Memory B cell (primary cell): ENCODE measurements around the gene DIAPH3.
"Not testable (repeated sequence)": the region's sequence is repeated elsewhere in the genome, so short reads cannot be mapped to it uniquely, and the experiment has no call there.

Source experiments
- ATAC-seq: fragments of 150-1000 bp; cut with Tn5 transposase; 2 replicates; pipeline ENCODE4 v1.10.0; 2021; ENCODE audit warnings: low read depth, mild to moderate bottlenecking, moderate library complexity
- DNase-seq, 2 donors: peaks; one replicate each; pipeline ENCODE4 v3.0.0; 2022; ENCODE audit warnings: low spot score in 2 of 2
- H3K27ac Mint-ChIP-seq: one replicate; pipeline ENCODE4 v1.8.0; 2022; ENCODE audit warnings: mild to moderate bottlenecking, moderate library complexity, mixed read lengths
- H3K27me3 Mint-ChIP-seq: one replicate; pipeline ENCODE4 v1.8.0; 2022; ENCODE audit warnings: mixed read lengths
- H3K36me3 Mint-ChIP-seq: one replicate; pipeline ENCODE4 v1.8.0; 2022; ENCODE audit warnings: mild to moderate bottlenecking, mixed read lengths
- H3K4me1 Mint-ChIP-seq: one replicate; pipeline ENCODE4 v1.8.0; 2022; ENCODE audit warnings: mixed read lengths
- H3K4me3 Mint-ChIP-seq: one replicate; pipeline ENCODE4 v1.8.0; 2022; ENCODE audit warnings: mild to moderate bottlenecking, moderate library complexity, mixed read lengths
- H3K9me3 Mint-ChIP-seq: one replicate; pipeline ENCODE4 v1.8.0; 2022; ENCODE audit warnings: mixed read lengths

The DIAPH3 gene

DNA sequence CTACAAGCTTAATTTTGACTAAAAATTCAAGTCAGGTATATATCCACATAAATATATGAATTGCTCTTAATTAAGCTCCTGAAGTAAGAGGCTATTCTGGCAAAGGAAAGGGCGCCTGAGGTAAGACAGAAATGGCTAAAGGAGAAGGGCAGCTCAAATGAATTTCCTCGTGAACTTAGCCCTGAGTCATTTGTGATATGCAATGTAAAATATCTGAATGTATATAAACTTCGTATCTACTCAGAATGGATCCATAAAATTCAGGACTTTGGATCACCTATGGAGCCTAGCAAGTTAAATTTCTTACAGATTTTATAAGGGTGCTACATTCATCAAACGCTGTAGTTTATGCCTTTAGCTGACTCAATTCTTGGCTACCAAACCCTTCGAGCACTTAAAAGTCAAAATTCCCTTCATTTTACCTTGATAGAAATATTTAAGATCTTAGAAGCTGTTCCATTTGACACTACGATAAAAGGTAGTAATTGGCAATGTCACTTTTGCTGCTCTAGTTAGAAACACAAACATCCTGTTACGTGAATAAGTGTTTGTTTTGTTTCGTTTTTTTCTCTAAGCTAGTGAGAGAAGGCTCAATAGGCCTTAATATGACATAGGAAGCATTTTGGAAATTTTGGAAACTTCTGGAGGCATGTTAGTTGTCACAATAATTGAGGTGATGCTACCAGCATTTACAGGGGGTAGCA is 69.2 kb downstream of the DIAPH3 start:
- H3K4me1 Mint-ChIP-seq: no peaks in the 10 kb centered on the region
- ATAC-seq (no peak), DNase-seq (no peak)
- no peak overlapping the region for H3K27ac Mint-ChIP-seq
- no peaks in the 10 kb centered on the region for H3K36me3 Mint-ChIP-seq
- no peak overlapping the region for H3K4me3 Mint-ChIP-seq
- no peaks in the 10 kb centered on the region for H3K27me3 Mint-ChIP-seq
- no peaks in the 10 kb centered on the region for H3K9me3 Mint-ChIP-seq

GRCh38 chr13:60093425-60094019 is 70.2 kb downstream of the DIAPH3 start:
- Mint-ChIP-seq H3K9me3 (no peaks in the 10 kb centered on the region), H3K27me3 (no peaks in the 10 kb centered on the region), H3K4me1 (no peaks in the 10 kb centered on the region), H3K4me3 (no peak overlapping the region), H3K36me3 (no peaks in the 10 kb centered on the region), H3K27ac (no peak overlapping the region)
- DNase-seq (no peak), ATAC-seq (no peak)

GRCh38 chr13:60091573-60091972 is 72.2 kb downstream of the DIAPH3 start:
- Mint-ChIP-seq H3K9me3 (no peaks in the 10 kb centered on the region), H3K27me3 (no peaks in the 10 kb centered on the region), H3K36me3 (no peaks in the 10 kb centered on the region), H3K27ac (no peak overlapping the region), H3K4me3 (no peak overlapping the region), H3K4me1 (no peaks in the 10 kb centered on the region)
- DNase-seq (no peak), ATAC-seq (no peak)

GRCh38 chr13:60090574-60090973 is 73.2 kb downstream of the DIAPH3 start:
- ATAC-seq: no peak
- no peaks in the 10 kb centered on the region for H3K36me3 Mint-ChIP-seq
- H3K27ac Mint-ChIP-seq: no peak overlapping the region
- H3K4me3 Mint-ChIP-seq: no peak overlapping the region
- no peaks in the 10 kb centered on the region for H3K27me3 Mint-ChIP-seq
- H3K4me1 Mint-ChIP-seq: no peaks in the 10 kb centered on the region
- H3K9me3 Mint-ChIP-seq: no peaks in the 10 kb centered on the region
- no peak for DNase-seq

DNA sequence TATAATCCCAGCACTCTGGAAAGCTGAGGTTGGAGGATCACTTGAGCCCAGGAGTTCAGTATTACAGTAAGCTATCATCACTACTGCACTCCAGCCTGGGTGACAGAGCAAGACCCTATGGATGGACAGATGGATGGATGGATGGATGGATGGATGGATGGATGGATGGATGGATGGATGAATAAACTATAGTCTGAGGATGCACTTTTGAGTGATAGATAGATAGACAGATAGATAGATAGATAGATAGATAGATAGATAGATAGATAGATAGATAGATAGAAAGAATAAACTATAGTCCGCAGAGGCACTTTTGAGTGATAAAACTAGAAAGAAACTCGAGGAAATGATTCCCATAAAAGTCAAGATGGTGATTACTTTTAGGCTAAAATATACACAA is 79.9 kb downstream of the DIAPH3 start:
- ATAC-seq, H3K36me3 Mint-ChIP-seq, H3K27ac Mint-ChIP-seq, H3K4me3 Mint-ChIP-seq, DNase-seq, H3K4me1 Mint-ChIP-seq, H3K9me3 Mint-ChIP-seq, H3K27me3 Mint-ChIP-seq: not testable (repeated sequence)

DNA sequence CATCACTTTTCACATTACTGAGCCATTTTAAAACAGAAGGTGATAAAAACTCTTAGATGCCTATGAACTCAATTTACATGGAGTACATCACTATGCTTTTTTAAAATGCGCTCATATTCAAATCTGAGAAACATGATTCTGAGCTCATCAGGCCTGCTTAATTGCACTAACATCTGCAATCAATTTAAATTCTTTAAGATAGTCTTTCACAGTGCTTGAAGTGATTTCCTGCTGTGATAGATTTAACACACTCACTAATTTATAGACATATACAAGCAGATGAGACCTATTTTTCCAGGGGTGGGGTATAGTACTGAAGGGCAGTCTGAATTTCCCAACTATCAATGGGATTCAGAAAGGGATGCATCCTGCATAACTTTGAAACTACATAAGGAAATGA is 82.9 kb downstream of the DIAPH3 start:
- no peak overlapping the region for H3K4me3 Mint-ChIP-seq
- ATAC-seq (no peak), DNase-seq (no peak)
- H3K27me3 Mint-ChIP-seq: no peaks in the 10 kb centered on the region
- H3K9me3 Mint-ChIP-seq: peaks cover 7% of the 10 kb centered on the region
- H3K4me1 Mint-ChIP-seq: no peaks in the 10 kb centered on the region
- no peak overlapping the region for H3K27ac Mint-ChIP-seq
- no peaks in the 10 kb centered on the region for H3K36me3 Mint-ChIP-seq

- DNase-seq: no peak
- H3K36me3 Mint-ChIP-seq: no peaks in the 10 kb centered on the region
- no peaks in the 10 kb centered on the region for H3K27me3 Mint-ChIP-seq
- ATAC-seq: no peak
- H3K4me3 Mint-ChIP-seq: no peak overlapping the region
- no peak overlapping the region for H3K27ac Mint-ChIP-seq
- peaks cover 7% of the 10 kb centered on the region for H3K9me3 Mint-ChIP-seq
- no peaks in the 10 kb centered on the region for H3K4me1 Mint-ChIP-seq
These were observed 85.5 kb downstream of the DIAPH3 start for GRCh38 chr13:60078226-60078625.

DNA sequence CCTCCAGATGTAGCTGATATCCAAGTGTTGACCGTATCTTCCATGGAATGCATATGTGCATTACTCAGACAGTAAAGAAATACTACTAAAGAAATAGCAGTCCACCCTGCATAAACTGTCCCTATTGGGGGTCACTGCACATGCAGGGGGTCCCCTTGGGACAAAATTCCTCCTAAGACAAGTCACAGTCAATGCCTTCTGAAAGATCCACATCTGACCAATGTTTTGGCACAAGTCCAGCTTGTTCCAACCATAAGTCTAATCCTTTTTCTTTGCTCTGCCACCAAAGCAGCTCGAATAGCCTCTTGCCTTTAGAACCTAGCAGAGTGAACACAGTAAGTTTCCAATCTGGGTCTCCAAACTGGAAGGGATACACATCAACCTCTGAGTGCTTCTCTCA is 87.9 kb downstream of the DIAPH3 start:
- ATAC-seq: no peak
- Mint-ChIP-seq H3K36me3 (no peaks in the 10 kb centered on the region), H3K9me3 (no peaks in the 10 kb centered on the region), H3K27ac (no peak overlapping the region), H3K4me3 (no peak overlapping the region), H3K27me3 (no peaks in the 10 kb centered on the region), H3K4me1 (no peaks in the 10 kb centered on the region)
- DNase-seq: no peak

- DNase-seq (no peak), ATAC-seq (no peak)
- Mint-ChIP-seq H3K27me3 (no peaks in the 10 kb centered on the region), H3K27ac (no peak overlapping the region), H3K4me1 (no peaks in the 10 kb centered on the region), H3K9me3 (no peaks in the 10 kb centered on the region), H3K36me3 (no peaks in the 10 kb centered on the region), H3K4me3 (no peak overlapping the region)
These were observed 89.3 kb downstream of the DIAPH3 start for GRCh38 chr13:60074397-60074796.

- no peak for DNase-seq
- H3K27me3 Mint-ChIP-seq: no peaks in the 10 kb centered on the region
- no peaks in the 10 kb centered on the region for H3K36me3 Mint-ChIP-seq
- no peaks in the 10 kb centered on the region for H3K4me1 Mint-ChIP-seq
- no peak for ATAC-seq
- H3K9me3 Mint-ChIP-seq: no peaks in the 10 kb centered on the region
- H3K27ac Mint-ChIP-seq: no peak overlapping the region
- H3K4me3 Mint-ChIP-seq: no peak overlapping the region
These were observed 97.5 kb downstream of the DIAPH3 start for GRCh38 chr13:60066226-60066625.

DNA sequence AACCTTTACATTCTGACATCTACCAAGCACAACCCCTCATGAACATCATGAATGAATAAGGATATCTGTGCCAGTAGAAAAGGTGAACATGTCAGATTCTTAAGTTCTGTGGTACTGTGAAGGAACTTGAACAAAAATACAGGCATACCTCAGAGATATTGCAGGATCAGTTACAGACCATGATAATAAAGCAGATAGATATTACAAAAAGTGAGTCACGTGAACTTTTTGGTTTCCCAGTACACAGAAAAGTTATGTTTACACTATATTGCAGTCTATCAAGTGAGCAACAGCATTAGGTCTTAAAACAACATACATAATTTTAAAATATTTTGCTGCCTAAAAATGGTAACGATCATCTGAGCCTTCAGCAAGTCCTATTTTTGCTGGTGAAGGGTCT is 101.2 kb downstream of the DIAPH3 start:
- Mint-ChIP-seq H3K27me3 (no peaks in the 10 kb centered on the region), H3K9me3 (no peaks in the 10 kb centered on the region), H3K4me1 (no peaks in the 10 kb centered on the region), H3K36me3 (no peaks in the 10 kb centered on the region), H3K27ac (no peak overlapping the region), H3K4me3 (no peak overlapping the region)
- DNase-seq (no peak), ATAC-seq (no peak)

DNA sequence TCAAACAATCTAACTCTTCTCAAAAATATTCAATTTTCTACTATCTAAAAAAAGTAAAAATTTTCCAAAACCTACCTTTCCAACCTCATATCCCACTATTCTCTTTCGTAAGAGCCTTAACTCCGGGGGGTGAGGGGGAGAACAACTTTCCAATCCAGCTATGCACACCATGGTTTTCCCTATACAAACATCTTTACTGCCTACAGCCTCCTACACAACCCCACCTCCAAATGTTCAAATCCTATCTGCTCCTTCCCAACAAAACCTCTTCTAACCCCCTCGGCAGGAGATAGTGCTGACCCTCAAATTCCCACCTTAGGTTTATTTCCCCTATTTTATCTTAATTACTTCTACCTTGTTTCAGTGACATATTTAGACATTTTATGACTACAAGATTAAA is 102.0 kb downstream of the DIAPH3 start:
- H3K27ac Mint-ChIP-seq: no peak overlapping the region
- no peaks in the 10 kb centered on the region for H3K9me3 Mint-ChIP-seq
- DNase-seq (no peak), ATAC-seq (no peak)
- no peaks in the 10 kb centered on the region for H3K4me1 Mint-ChIP-seq
- no peak overlapping the region for H3K4me3 Mint-ChIP-seq
- H3K36me3 Mint-ChIP-seq: no peaks in the 10 kb centered on the region
- no peaks in the 10 kb centered on the region for H3K27me3 Mint-ChIP-seq

- Mint-ChIP-seq H3K4me1 (no peaks in the 10 kb centered on the region), H3K36me3 (no peaks in the 10 kb centered on the region), H3K27ac (no peak overlapping the region), H3K27me3 (no peaks in the 10 kb centered on the region), H3K9me3 (no peaks in the 10 kb centered on the region), H3K4me3 (no peak overlapping the region)
- DNase-seq (no peak), ATAC-seq (no peak)
These were observed 111.9 kb downstream of the DIAPH3 start for GRCh38 chr13:60051754-60052285.

GRCh38 chr13:60048353-60048752 is 115.4 kb downstream of the DIAPH3 start:
- H3K4me1 Mint-ChIP-seq, DNase-seq, H3K4me3 Mint-ChIP-seq, ATAC-seq, H3K9me3 Mint-ChIP-seq, H3K36me3 Mint-ChIP-seq, H3K27me3 Mint-ChIP-seq, H3K27ac Mint-ChIP-seq: not testable (repeated sequence)

DNA sequence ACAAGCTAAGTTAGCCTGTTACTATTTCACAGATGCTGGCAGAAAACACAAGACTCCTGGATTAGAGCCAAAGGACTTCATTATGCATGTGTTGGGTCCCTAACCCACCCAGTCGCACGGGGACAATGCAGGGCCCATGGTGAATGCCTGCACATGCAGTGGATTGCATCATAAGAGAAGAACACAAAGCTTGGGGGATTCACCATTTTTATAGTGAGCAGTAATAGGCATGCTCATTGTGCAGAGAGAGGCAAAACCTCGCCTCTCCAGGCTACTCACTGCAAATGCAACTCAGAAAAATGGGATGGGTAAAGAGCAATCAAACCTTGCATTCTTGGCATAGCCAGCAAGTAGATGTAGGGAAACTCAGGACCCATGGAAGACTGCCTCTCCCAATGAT is 115.8 kb downstream of the DIAPH3 start:
- H3K36me3 Mint-ChIP-seq: no peaks in the 10 kb centered on the region
- DNase-seq (no peak), ATAC-seq (no peak)
- no peak overlapping the region for H3K27ac Mint-ChIP-seq
- peaks cover 2% of the 10 kb centered on the region for H3K9me3 Mint-ChIP-seq
- H3K4me3 Mint-ChIP-seq: no peak overlapping the region
- no peaks in the 10 kb centered on the region for H3K27me3 Mint-ChIP-seq
- H3K4me1 Mint-ChIP-seq: no peaks in the 10 kb centered on the region
